22Rv1 (cell line): ENCODE results near the gene PDCD10.

Source experiments
- ZFX ChIP-seq: fragments of 450-650 bp; IDR thresholded peaks from 2 replicates; pipeline ENCODE4 v1.6.1; 2017; ENCODE audit warnings: antibody characterized with exemption, borderline replicate concordance
- TF ChIP-seq, protein P1 (sequence below): fragments of 450-650 bp; IDR thresholded peaks from 2 replicates; pipeline ENCODE4 v1.5.1; 2017; ENCODE audit warnings: mild to moderate bottlenecking

DNA sequence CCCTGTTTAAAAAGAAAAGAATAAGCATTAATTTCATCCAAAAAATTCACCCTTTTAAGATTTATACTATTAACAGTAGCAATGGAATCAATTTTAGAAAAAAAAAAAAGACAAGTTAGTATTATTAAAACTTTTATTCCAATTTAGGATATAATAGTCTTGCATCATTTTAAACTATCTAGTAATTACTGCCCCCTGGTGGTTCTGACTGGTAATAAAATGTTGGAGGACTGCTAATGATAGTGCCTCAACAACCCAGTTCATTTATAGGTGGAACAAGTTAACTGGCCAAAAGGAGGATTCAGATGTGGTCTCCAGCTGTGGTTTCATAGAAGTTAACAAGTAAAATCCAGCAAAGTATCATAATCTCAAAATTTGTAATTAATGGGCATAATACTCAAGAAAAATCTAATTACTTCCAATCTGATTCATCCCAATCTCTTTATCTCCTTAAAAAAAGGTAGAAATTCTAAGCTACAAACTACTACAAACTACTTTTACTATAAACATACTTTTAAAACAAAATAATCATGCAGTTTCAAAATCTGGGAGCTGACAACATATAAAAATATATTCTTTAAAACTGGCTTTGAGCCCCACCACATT lies 50.2 kb downstream of the PDCD10 start:
- TF ChIP-seq, protein P1, sequence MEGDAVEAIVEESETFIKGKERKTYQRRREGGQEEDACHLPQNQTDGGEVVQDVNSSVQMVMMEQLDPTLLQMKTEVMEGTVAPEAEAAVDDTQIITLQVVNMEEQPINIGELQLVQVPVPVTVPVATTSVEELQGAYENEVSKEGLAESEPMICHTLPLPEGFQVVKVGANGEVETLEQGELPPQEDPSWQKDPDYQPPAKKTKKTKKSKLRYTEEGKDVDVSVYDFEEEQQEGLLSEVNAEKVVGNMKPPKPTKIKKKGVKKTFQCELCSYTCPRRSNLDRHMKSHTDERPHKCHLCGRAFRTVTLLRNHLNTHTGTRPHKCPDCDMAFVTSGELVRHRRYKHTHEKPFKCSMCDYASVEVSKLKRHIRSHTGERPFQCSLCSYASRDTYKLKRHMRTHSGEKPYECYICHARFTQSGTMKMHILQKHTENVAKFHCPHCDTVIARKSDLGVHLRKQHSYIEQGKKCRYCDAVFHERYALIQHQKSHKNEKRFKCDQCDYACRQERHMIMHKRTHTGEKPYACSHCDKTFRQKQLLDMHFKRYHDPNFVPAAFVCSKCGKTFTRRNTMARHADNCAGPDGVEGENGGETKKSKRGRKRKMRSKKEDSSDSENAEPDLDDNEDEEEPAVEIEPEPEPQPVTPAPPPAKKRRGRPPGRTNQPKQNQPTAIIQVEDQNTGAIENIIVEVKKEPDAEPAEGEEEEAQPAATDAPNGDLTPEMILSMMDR = peak; percentile 82
- no peak for TF ChIP-seq ZFX
